HG03196 (cell line): ENCODE data around the gene FAM53B.

ENCODE experiments used
- ATAC-seq: cut with Tn5 transposase; IDR thresholded peaks from one replicate; pipeline ENCODE4 v1.9.1; 2021; ENCODE audit not compliant: unreplicated experiment

FAM53B gene

DNA sequence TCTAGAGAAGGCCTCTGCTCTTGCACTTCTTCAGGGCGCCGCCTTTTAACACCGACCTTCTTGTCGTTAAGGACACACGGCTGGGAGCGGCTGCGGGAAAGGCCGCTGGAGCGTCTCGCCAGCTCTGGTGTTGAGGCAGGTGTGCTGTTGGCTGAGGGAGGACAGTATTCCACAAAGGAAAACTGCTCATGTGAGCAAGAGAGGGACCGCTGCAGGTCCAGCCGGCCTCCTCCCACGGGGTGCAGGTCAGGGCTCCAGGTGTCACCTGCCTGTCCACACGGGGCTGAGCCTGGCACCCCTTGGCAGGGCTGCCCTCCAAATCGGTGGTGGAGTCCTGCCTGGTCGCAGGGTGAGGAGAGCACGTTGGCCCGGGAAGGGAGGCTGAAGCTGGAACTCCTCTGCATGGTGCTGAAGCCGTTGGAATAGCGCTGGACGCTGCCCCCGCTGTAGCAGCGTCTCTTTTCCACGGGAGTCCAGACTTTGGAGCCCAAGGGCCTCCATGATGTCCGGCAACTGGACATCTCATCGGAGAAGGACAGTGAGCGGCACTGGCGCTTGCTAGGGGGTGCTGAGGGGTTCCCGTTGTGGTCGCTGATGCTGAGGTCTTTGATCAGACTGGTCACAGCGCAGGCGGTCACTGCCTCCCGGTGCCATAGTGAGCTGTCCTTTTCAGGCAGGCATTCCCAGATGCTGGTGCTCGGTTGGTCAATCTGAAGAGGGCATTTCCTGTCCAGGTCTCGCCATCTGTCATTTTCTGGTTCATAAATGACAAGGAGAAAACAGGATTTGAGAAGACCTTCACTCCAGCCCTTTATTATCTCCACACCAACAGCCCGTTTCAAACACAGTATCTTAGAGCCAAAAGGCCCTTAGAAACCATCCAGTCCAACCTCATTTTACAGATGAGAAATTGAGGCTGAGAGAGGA, 62.3 kb downstream of the FAM53B start:
- ATAC-seq = no peak

DNA sequence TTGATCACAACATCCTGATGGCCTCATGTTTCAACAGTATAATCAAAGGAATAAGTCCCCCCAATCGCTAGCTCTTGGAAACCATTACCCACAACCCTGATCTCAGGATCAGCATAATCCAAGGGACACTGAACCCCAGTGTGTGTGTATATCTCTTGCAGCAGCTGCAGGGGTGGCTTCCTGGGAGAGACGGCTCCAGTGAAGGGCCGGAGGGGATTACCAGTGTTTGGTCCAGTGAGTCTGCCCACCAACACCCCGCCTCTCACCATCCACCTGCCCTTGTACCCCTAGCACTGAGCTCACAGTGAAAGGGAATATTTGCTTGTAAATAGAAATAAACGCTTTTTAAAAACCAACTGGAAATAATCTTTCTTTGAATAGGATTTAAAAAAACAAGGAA, 63.1 kb downstream of the FAM53B start:
- ATAC-seq = no peak

GRCh38 chr10:124680675-124681074, 63.5 kb downstream of the FAM53B start:
- ATAC-seq = no peak

DNA sequence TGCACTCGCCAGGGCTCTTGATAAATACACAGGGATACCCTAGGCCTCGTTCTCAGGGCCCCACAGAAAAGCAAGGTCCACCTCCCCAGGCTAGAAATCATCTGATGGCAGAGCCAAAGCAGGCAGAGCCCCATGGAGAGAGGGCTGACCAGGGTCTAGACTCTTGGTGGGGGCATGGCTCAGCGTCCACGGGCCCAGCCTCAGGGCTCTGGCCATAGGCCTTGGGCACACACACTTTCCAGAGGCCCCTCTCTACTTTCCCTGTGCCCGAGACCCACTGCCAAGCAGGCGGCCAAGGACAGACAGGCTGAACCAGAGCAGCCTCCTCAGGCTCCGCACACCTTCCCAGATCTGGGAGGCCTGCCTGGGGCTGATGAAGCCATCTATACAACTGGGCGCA, 64.8 kb downstream of the FAM53B start:
- ATAC-seq = no peak

DNA sequence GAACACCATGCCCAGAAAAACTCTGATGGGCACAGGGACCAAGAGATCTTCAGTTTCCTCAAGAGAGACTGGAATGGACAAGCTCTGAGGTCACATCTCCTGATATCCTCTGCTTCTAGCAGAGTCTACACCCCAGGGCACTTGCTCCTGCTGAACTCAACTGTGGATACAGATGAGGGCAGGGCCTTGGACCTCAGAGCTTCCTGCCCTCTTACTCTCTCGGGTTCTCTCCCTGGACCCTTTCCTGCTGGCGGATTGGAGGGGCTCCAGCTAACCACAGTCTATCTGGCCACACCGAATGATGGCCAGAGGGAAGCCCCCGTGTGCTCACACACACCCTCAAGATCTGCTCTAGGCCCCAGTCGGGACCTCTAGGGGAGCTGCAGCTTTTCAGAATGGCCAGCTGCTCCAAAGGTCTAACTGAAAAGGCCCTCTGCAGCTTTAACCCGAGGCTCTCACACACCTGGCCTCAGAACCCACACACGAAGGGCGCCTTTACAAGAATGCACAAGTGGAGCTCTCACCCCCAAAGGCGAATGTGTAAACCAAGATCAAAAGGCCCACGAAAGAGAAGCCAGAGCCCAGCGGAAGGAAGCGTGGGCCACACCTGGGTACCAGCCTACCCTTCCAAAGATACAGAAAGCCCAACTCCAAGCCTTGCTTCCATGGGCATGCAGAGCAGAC, 65.5 kb downstream of the FAM53B start:
- no peak for ATAC-seq

- ATAC-seq = no peak
Observed at GRCh38 chr10:124677749-124678556, 66.2 kb downstream of the FAM53B start.

DNA sequence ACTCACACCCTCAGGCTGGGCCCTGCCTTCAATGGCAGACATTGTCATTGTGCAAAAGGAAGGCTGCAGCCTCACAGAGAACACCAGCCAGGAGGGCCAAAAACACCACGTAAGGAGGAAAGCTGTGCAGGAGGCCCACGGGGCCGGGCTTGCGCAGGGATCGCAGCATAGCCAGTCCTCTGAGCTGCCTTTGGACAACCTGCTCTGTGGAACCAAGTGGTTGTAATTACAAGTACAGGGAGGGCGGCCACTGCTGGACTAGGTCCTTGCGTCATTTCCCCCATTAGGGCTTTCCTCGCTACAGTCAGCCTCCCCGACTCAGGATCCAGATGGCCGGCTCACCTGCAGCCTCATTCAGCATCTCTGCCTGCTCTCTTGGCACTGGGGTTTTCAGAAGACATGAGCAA, 66.9 kb downstream of the FAM53B start:
- ATAC-seq = no peak

GRCh38 chr10:124676416-124677062, 67.6 kb downstream of the FAM53B start:
- ATAC-seq = no peak

GRCh38 chr10:124675824-124676223, 68.4 kb downstream of the FAM53B start:
- ATAC-seq = no peak

- ATAC-seq = no peak
Observed at GRCh38 chr10:124675261-124675660, 68.9 kb downstream of the FAM53B start.

DNA sequence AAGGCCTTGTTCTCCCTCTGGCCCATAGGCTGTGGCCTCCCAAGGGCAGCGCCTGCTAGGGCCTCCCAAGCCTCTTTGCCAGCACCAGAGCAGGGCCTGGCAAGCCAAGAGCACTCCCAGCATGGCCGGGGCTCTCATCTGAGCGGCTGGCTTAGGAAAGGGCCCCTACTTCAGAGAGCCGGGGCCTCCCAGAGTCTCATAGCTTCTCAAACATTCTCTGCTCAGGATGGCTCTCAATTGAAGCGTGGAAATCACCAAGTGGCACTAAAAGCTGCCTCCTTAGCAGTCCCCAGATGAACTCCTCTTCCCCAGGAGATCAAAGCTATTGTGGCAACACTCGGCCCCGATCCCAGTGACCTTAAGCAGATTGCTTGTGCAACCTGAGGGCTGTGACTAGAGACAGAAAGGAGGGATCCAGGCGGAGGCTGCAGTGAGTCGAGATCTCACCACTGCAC, 69.4 kb downstream of the FAM53B start:
- ATAC-seq = no peak

DNA sequence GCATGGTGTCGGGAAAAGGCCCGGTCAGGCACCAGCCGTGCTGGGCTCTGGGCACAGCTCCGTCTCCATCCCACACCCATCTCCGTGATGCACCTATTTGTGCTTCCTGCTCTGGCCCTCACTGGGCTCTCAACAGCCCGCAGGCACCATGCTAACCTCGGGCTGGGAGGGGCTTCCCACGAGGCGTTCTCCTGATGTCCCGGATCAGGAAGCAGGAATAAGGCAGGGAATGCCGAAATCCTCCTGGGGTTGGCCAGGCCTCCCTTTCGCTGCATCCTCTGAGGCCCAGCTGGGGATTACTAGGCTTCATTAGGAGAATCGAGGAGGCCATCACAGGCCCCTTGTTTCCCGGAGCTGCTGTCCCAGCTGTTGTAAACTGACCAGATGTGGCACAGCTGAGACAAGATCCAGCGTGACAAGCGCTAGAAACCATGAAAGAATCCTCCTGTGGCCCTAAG, 72.0 kb downstream of the FAM53B start:
- no peak for ATAC-seq

DNA sequence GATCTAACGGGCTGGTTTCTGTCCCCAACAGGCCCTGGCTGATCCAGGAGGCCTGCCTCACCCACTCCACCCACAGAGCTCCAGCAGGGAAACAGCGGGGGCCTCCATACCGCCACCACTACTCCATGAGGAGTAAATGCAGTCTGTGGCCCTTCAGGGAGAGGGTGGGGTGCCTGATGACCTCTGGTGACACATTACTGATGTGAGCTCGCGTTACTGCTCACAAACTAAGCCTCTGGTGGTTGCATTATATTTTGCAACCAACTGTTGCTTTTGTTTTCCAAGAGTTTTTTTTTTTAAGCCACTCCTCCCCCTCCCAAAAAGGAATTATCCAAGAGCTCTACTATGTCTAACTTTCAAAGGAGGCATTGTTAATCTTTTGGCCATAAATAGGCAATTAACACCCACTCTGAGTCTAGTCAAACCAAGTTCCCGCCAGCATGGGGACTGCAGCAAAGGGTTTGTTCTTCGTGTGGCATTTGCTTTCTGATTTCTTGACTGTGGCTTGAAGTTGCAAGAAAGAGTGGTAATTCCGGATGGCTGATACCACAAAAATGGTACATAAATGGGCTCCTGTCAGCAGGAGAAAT, 72.6 kb downstream of the FAM53B start:
- no peak for ATAC-seq

- ATAC-seq = no peak
Observed at GRCh38 chr10:124670849-124671248, 73.3 kb downstream of the FAM53B start.

GRCh38 chr10:124669824-124670654, 74.1 kb downstream of the FAM53B start:
- ATAC-seq = no peak

DNA sequence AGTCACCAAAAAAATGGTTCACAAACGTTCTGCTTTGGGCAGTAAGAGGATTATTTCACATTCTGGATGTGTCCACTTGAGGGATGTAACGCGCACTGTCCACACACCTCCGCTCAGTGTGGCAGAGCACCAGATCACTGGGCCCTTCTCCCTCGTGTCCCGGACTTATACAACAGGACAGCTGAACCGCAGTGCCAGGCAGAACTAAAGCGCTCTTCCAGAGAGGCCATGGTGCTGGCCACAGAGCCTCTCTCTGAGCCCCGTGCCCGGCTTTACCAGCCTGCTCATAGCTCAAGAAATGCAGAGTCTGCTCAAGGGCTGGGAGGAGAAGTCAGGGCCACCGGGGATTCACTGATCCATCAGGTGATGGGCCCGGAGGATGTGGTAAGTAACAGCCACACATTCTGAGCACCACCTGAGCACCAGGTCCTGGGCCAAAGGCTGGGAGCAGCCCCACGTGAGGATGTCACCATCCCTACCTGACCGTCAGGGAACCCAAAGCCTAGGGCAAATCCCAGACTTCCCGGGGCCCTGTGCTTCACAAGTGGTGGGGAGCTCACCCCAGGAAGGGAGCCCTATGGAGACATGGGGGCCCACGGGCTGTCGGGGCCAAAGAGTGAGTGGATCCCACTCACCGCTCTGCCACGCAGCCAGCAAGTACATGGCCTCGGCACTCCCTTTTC, 74.9 kb downstream of the FAM53B start:
- ATAC-seq = no peak

DNA sequence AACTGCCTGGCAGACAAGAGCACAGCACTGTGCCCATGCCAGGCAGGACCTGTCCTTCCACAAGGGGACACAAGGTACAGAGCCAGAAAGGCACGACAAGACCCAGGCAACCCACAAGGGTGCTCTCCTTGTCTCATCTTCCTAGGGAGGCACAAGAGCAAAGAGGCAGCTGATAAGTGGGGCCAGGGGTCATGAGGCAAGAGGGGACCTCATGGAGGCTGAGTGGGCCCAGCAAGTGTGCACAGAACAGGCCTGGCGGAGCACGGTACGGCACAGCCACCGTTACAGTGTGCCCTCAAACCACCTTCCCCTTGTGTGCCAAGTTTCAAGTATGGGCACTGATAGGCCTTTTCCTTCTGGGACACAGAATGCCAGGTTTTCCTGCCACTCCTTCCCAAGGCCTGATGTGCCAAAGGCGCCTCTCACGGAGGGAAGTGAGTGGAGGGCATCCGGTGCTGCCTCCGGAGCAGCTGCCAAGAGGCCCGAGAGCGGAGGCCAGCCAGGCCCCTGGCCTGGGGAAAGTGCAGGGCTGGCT, 75.6 kb downstream of the FAM53B start:
- no peak for ATAC-seq

- ATAC-seq = no peak
Observed at GRCh38 chr10:124667425-124668345, 76.5 kb downstream of the FAM53B start.
